ENCODE data around the gene RTL9.
"Not testable (repeated sequence)": the region's sequence is repeated elsewhere in the genome, so short reads cannot be mapped to it uniquely, and the experiment has no call there.

RTL9 gene

DNA sequence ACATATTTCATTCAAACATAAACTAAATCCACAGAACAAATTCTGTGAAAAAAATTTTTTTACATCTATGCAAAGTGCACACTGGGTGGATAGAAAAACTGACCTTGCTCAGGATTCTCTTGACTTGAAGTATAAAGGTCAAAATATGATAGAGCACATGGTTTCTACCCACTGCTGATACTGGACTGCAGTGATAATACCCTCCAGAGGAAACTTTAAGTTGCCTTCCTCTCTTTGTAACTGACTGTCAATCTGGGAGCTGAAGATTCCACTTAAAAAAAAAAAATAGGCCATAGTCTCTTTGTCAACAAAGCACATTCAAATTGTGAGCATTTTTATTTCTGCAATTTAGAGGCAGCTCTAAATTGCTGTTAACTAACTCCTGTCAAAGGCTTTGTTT is 37.6 kb upstream of the RTL9 start:
- no peak overlapping the region for H3K4me3 ChIP-seq (ENCODE audit: low read length)
- no peak overlapping the region for H3K27ac ChIP-seq (ENCODE audit: low read length)
- no peak overlapping the region for H3K9ac ChIP-seq (ENCODE audit: low read length)
- peaks cover 30% of the 10 kb centered on the region for H3K4me1 ChIP-seq (ENCODE audit: control insufficient read depth, low read depth, low read length)
- H3K27me3 ChIP-seq (ENCODE audit: control insufficient read depth, insufficient read depth, low read length), result peaks cover 9% of the 10 kb centered on the region
- H3K36me3 ChIP-seq (ENCODE audit: control insufficient read depth, low read depth, low read length), result no peaks in the 10 kb centered on the region
- no peaks in the 10 kb centered on the region for H3K9me3 ChIP-seq (ENCODE audit: control insufficient read depth, low read depth, low read length)

DNA sequence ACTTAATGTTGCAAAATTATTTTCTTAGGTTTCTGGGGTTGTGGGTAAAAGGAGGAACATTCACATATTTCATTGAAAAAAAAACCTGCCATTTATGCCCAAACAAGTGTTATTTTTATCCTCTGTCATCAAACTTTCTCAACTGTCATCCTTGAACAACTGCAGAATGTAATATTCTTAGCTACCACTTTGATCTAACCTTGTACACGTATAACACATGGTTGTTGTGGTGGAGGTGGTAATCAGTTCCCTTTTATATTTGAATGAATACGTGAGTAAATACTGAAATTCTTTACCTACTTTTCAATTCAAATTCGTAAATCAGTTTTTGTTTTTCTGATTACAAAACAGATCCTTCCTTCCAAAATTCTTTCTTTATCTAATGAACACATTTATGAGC is 37.0 kb upstream of the RTL9 start:
- no peaks in the 10 kb centered on the region for H3K9me3 ChIP-seq (ENCODE audit: control insufficient read depth, low read depth, low read length)
- H3K9ac ChIP-seq (ENCODE audit: low read length), result no peak overlapping the region
- H3K4me3 ChIP-seq (ENCODE audit: low read length), result no peak overlapping the region
- H3K36me3 ChIP-seq (ENCODE audit: control insufficient read depth, low read depth, low read length), result no peaks in the 10 kb centered on the region
- H3K27ac ChIP-seq (ENCODE audit: low read length), result no peak overlapping the region
- H3K4me1 ChIP-seq (ENCODE audit: control insufficient read depth, low read depth, low read length), result peaks cover 30% of the 10 kb centered on the region
- H3K27me3 ChIP-seq (ENCODE audit: control insufficient read depth, insufficient read depth, low read length), result peaks cover 9% of the 10 kb centered on the region

DNA sequence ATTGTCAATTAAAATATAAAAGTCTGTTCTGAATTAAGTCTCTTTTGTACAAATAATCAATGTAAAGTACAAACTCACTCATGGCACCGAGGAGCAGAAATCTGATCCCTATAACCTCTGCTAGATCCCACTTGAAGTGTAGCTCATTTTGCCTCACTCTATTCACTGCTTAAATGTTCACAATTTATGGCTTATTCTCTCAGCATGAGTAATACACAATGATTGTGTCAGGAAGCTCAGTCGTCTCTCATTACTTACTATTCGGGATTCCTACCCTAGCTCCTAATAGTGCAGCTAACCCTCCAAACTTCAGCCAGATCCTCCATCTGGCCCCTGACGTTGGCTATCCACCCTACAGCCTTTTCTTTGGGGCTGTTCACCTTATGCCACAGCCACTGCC is 36.0 kb upstream of the RTL9 start:
- H3K4me1 ChIP-seq (ENCODE audit: control insufficient read depth, low read depth, low read length), result peaks cover 30% of the 10 kb centered on the region
- H3K9ac ChIP-seq (ENCODE audit: low read length), result no peak overlapping the region
- H3K36me3 ChIP-seq (ENCODE audit: control insufficient read depth, low read depth, low read length), result no peaks in the 10 kb centered on the region
- H3K4me3 ChIP-seq (ENCODE audit: low read length), result no peak overlapping the region
- H3K27ac ChIP-seq (ENCODE audit: low read length), result no peak overlapping the region
- peaks cover 9% of the 10 kb centered on the region for H3K27me3 ChIP-seq (ENCODE audit: control insufficient read depth, insufficient read depth, low read length)
- no peaks in the 10 kb centered on the region for H3K9me3 ChIP-seq (ENCODE audit: control insufficient read depth, low read depth, low read length)

DNA sequence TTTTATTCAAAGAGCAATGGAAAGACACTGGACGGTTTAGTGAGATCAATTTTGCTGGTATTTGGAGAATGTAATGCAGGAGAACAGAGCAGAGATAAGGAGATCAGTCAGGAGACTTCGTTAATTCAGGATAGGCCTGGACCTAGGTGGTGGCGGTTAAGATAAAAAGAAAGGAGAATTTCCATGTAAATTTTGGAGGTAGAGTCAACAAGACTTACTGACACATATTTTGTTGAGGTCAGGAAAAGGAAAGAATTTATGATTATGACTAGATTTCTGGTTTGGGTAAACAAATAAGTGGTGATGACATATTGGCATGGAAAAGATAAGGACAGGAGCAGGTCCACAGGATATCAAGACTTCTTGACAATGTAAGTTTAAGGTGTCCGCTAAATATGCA is 31.9 kb upstream of the RTL9 start:
- H3K4me3 ChIP-seq (ENCODE audit: low read length), result no peak overlapping the region
- peaks cover 10% of the 10 kb centered on the region for H3K4me1 ChIP-seq (ENCODE audit: control insufficient read depth, low read depth, low read length)
- H3K36me3 ChIP-seq (ENCODE audit: control insufficient read depth, low read depth, low read length), result no peaks in the 10 kb centered on the region
- no peaks in the 10 kb centered on the region for H3K27me3 ChIP-seq (ENCODE audit: control insufficient read depth, insufficient read depth, low read length)
- H3K9ac ChIP-seq (ENCODE audit: low read length), result no peak overlapping the region
- H3K27ac ChIP-seq (ENCODE audit: low read length), result no peak overlapping the region
- H3K9me3 ChIP-seq (ENCODE audit: control insufficient read depth, low read depth, low read length), result no peaks in the 10 kb centered on the region

GRCh38 chrX:110327336-110327735 is 31.3 kb upstream of the RTL9 start:
- Histone ChIP-seq H3K4me1 (ENCODE audit: control insufficient read depth, low read depth, low read length) (peaks cover 4% of the 10 kb centered on the region), H3K9me3 (ENCODE audit: control insufficient read depth, low read depth, low read length) (no peaks in the 10 kb centered on the region), H3K27me3 (ENCODE audit: control insufficient read depth, insufficient read depth, low read length) (no peaks in the 10 kb centered on the region), H3K4me3 (ENCODE audit: low read length) (no peak overlapping the region), H3K27ac (ENCODE audit: low read length) (no peak overlapping the region), H3K9ac (ENCODE audit: low read length) (no peak overlapping the region), H3K36me3 (ENCODE audit: control insufficient read depth, low read depth, low read length) (no peaks in the 10 kb centered on the region)

DNA sequence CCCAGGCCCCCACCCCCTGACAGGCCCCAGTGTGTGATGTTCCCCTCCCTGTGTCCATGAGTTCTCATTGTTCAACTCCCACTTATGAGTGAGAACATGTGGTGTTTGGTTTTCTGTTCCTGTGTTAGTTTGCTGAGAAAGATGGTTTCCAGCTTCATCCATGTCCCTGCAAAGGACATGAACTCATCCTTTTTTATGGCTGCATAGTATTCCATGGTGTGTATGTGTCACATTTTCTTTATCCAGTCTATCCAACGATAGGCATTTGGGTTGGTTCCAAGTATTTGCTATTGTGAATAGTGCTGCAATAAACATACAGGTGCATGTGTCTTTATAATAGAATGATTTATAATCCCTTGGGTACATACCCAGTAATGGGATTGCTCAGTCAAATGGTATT is 30.0 kb upstream of the RTL9 start:
- H3K27ac ChIP-seq (ENCODE audit: low read length); H3K4me1 ChIP-seq (ENCODE audit: control insufficient read depth, low read depth, low read length); H3K27me3 ChIP-seq (ENCODE audit: control insufficient read depth, insufficient read depth, low read length); H3K9ac ChIP-seq (ENCODE audit: low read length); H3K36me3 ChIP-seq (ENCODE audit: control insufficient read depth, low read depth, low read length); H3K9me3 ChIP-seq (ENCODE audit: control insufficient read depth, low read depth, low read length); H3K4me3 ChIP-seq (ENCODE audit: low read length): not testable (repeated sequence)

- Histone ChIP-seq H3K36me3 (ENCODE audit: control insufficient read depth, low read depth, low read length) (no peaks in the 10 kb centered on the region), H3K9me3 (ENCODE audit: control insufficient read depth, low read depth, low read length) (no peaks in the 10 kb centered on the region), H3K27me3 (ENCODE audit: control insufficient read depth, insufficient read depth, low read length) (no peaks in the 10 kb centered on the region), H3K27ac (ENCODE audit: low read length) (no peak overlapping the region), H3K4me1 (ENCODE audit: control insufficient read depth, low read depth, low read length) (no peaks in the 10 kb centered on the region), H3K4me3 (ENCODE audit: low read length) (no peak overlapping the region), H3K9ac (ENCODE audit: low read length) (no peak overlapping the region)
Measured at GRCh38 chrX:110331444-110332030, 27.1 kb upstream of the RTL9 start.

GRCh38 chrX:110333458-110333857 is 25.2 kb upstream of the RTL9 start:
- H3K36me3 ChIP-seq (ENCODE audit: control insufficient read depth, low read depth, low read length); H3K4me1 ChIP-seq (ENCODE audit: control insufficient read depth, low read depth, low read length); H3K9ac ChIP-seq (ENCODE audit: low read length); H3K9me3 ChIP-seq (ENCODE audit: control insufficient read depth, low read depth, low read length); H3K4me3 ChIP-seq (ENCODE audit: low read length); H3K27ac ChIP-seq (ENCODE audit: low read length); H3K27me3 ChIP-seq (ENCODE audit: control insufficient read depth, insufficient read depth, low read length): not testable (repeated sequence)

- Histone ChIP-seq H3K9me3 (ENCODE audit: control insufficient read depth, low read depth, low read length) (no peaks in the 10 kb centered on the region), H3K36me3 (ENCODE audit: control insufficient read depth, low read depth, low read length) (no peaks in the 10 kb centered on the region), H3K27me3 (ENCODE audit: control insufficient read depth, insufficient read depth, low read length) (no peaks in the 10 kb centered on the region), H3K9ac (ENCODE audit: low read length) (no peak overlapping the region), H3K4me3 (ENCODE audit: low read length) (no peak overlapping the region), H3K27ac (ENCODE audit: low read length) (no peak overlapping the region), H3K4me1 (ENCODE audit: control insufficient read depth, low read depth, low read length) (no peaks in the 10 kb centered on the region)
Measured at GRCh38 chrX:110338935-110339334, 19.7 kb upstream of the RTL9 start.

DNA sequence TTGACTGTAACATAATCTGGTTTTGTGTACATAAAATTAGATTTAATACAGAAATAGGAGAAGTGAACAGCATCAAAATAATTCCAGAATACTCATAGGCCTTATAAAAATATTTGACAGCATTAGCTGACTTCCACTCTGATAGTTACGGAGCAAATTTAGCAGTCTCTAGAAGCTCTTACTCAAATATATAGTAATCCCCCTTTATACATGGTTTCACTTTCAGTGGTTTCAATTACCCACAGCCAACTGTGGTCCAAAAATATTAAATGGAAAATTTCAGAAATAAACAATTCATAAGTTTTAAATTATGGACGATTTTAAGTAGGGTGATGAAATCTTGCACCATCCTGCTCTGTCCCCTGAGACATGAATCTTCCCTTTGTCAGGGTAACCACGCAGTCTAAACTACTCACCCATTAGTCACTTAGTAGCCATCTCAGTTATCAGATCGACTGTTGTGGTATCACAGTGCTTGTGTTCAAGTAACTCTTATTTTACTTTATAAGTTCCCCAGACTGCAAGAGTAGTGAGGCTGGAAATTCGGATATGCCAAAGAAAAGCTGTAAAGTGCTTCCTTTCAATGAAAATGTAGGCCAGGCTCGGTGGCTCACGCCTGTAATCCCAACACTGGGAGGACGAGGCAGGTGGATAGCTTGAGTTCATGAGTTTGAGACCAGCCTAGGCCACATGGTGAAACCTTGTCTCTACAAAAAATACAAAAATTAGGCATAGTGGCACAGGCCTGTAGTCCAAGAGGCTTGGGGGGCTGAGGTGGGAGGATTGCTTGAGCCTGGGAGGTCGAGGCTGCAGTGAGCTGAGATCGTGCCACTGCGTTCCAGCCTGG is 17.2 kb upstream of the RTL9 start:
- Histone ChIP-seq H3K27ac (ENCODE audit: low read length) (no peak overlapping the region), H3K27me3 (ENCODE audit: control insufficient read depth, insufficient read depth, low read length) (no peaks in the 10 kb centered on the region)

GRCh38 chrX:110346681-110347080 is 12.0 kb upstream of the RTL9 start:
- no peaks in the 10 kb centered on the region for H3K36me3 ChIP-seq (ENCODE audit: control insufficient read depth, low read depth, low read length)
- no peaks in the 10 kb centered on the region for H3K4me1 ChIP-seq (ENCODE audit: control insufficient read depth, low read depth, low read length)
- no peak overlapping the region for H3K4me3 ChIP-seq (ENCODE audit: low read length)
- no peaks in the 10 kb centered on the region for H3K27me3 ChIP-seq (ENCODE audit: control insufficient read depth, insufficient read depth, low read length)
- H3K9ac ChIP-seq (ENCODE audit: low read length), result no peak overlapping the region
- H3K27ac ChIP-seq (ENCODE audit: low read length), result no peak overlapping the region
- no peaks in the 10 kb centered on the region for H3K9me3 ChIP-seq (ENCODE audit: control insufficient read depth, low read depth, low read length)

More for the DNA sequence above, 17.2 kb upstream of the RTL9 start:
- Histone ChIP-seq H3K4me3 (ENCODE audit: low read length) (no peak overlapping the region), H3K9ac (ENCODE audit: low read length) (no peak overlapping the region), H3K4me1 (ENCODE audit: control insufficient read depth, low read depth, low read length) (no peaks in the 10 kb centered on the region), H3K36me3 (ENCODE audit: control insufficient read depth, low read depth, low read length) (no peaks in the 10 kb centered on the region), H3K9me3 (ENCODE audit: control insufficient read depth, low read depth, low read length) (no peaks in the 10 kb centered on the region)

DNA sequence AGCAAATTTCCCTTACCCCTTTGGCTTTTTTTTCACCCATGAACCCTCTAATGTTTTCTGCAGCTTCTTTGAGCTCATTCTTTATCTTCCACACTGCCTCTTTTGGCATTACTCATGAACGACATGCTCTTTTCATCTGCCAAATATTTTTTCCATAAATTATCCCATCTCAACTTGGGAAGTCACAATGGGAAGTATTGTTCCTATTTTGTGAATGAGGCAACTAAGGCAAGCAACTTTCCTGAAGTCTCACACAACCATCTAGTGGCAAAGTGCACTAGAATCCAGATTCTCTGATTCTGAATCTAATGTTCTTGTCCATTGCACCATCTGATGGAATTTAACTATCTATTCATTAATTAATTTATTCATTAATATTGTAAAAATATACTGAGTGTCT is 625 bp downstream of the RTL9 start:
- H3K36me3 ChIP-seq (ENCODE audit: control insufficient read depth, low read depth, low read length), result no peaks in the 10 kb centered on the region
- H3K9ac ChIP-seq (ENCODE audit: low read length), result no peak overlapping the region
- no peaks in the 10 kb centered on the region for H3K9me3 ChIP-seq (ENCODE audit: control insufficient read depth, low read depth, low read length)
- H3K4me3 ChIP-seq (ENCODE audit: low read length), result no peak overlapping the region
- H3K27ac ChIP-seq (ENCODE audit: low read length), result no peak overlapping the region
- H3K4me1 ChIP-seq (ENCODE audit: control insufficient read depth, low read depth, low read length), result no peaks in the 10 kb centered on the region
- no peaks in the 10 kb centered on the region for H3K27me3 ChIP-seq (ENCODE audit: control insufficient read depth, insufficient read depth, low read length)

Data from iPS-18a (cell line).